Pancreas (tissue), 10 donors: ENCODE measurements around the gene NID2. TPM values are rescaled to one million over a fixed set of nuclear protein-coding genes. Genes with fewer than 3 reads are reported as not detected.

Experiments used
- ATAC-seq, 4 donors: fragments of 200-7000 bp; cut with Tn5 transposase; one replicate each; pipeline versions ENCODE4 v1.8.0 to v1.9.1; 2020; ENCODE audit warnings: mild to moderate bottlenecking in 4 of 4, moderate library complexity in 4 of 4
- DNase-seq, 6 donors: peaks; one replicate each; pipeline ENCODE4 v3.0.0-alpha.2; 2020
- FAIRE-seq: peaks from 2 replicates; lab custom pipeline; 2012; peaks lifted over from hg19 to GRCh38; lab: Jason Lieb, UNC
- H3K27ac ChIP-seq, 4 donors: fragments of 200-600 bp; sonication (generic); 1 replicate in 3 of 4; 2 replicates in 1 of 4; pipeline versions ENCODE4 v1.5.0 to v1.8.0; 2020
- H3K27me3 ChIP-seq, 4 donors: fragments of 200-600 bp; one replicate each; pipeline ENCODE4 v1.8.0; 2021
- H3K36me3 ChIP-seq, 3 donors: fragments of 200-600 bp; sonication (generic) in 1 of 3; one replicate each; pipeline versions ENCODE4 v1.5.0 to v1.8.0; 2020 to 2021
- H3K4me1 ChIP-seq, 3 donors: fragments of 200-600 bp; one replicate each; pipeline ENCODE4 v1.8.0; 2021
- H3K4me3 ChIP-seq, 4 donors: fragments of 200-600 bp; sonication (generic) in 2 of 4; one replicate each; pipeline versions ENCODE4 v1.5.0 to v1.8.0; 2020 to 2021
- H3K9me3 ChIP-seq, 4 donors: fragments of 200-600 bp; one replicate each; pipeline ENCODE4 v1.8.0; 2021
- WGBS, 2 donors: extraction: QIAGEN DNeasy Blood & Tissue Kit; methylation state at CpG; one replicate each; pipeline ENCODE4 v1.1.7; 2013; 5-methylcytosine and 5-hydroxymethylcytosine counted together
- intact Hi-C, 3 donors: fragments of 100-400 bp; cut with DNase I; formaldehyde crosslinking; loops; one replicate each; pipeline versions ENCODE4 v1.11.1 to v1.14.2; 2022
- polyA plus RNA-seq, 2 donors: library from polyadenylated mRNA; stranded (reverse); fragments of 200-250 nt; gene quantifications; one replicate each; pipeline ENCODE4 v1.2.3, GENCODE V29; 2013
- total RNA-seq, 6 donors: library from RNA; stranded (reverse); fragmentation: NEBNext Ultra II Directional in 4 of 6; extraction: Animal tissue kit (Norgen Biotek cat#: 25700) in 4 of 6; gene quantifications; one replicate each; pipeline versions ENCODE4 v1.2.1 to v1.2.4, GENCODE V29; 2021 to 2023
- TF ChIP-seq, protein P1 (sequence below), 4 donors: fragments of 200-600 bp; sonication (generic) in 3 of 4; IDR thresholded peaks; one replicate each; pipeline versions ENCODE4 v1.5.0 to v1.8.0; 2021; ENCODE audit warnings: antibody characterized with exemption in 4 of 4
- donor health status: healthy with polysubstance abuse.
- donor health status: DM: no; HTN: no; CAD: no; lungs with moderate emphysema.
- donor health status: DM: no; HTN: no; CAD: no.
- donor health status: control.
- donor health status: control.
- donor health status: Bipolar disorder and iron deficiency.
- donor health status: DM: yes; HTN: yes; CAD: no.
- donor health status: DM: no; HTN: no; CAD: no.
- donor health status: DM: no; HTN: no; CAD: no.
- donor health status: DM: yes; HTN: yes; CAD: no.

Gene NID2
- total and polyA plus RNA-seq, 8 donors = 1.9 to 9.5 (median 3.8) TPM

DNA sequence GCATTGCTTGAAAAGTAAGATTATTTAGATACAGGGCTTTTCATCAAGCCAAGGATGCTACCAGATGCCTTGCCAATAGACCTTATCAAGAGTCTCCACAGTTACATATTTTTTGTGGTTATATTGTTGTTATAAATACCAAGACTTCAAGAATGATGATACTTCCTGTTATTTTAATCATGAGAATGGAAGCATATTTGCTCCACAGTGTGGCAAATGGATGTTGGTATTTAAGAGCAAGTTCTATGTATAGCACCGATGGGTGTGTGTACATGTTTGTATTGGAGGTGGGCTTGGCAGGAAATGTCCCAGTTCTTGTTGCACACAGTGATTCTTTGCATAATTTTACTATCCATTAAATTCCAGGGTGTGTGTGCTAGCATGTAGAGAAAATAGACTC is 4.4 kb upstream of the NID2 start:
- intact Hi-C loops = no loop called here
- FAIRE-seq (no peak), DNase-seq (no peak), ATAC-seq (no peak)
- Histone ChIP-seq H3K4me3 (no peak overlapping the region), H3K27me3 (no peaks in the 10 kb centered on the region), H3K36me3 (no peaks in the 10 kb centered on the region), H3K27ac (no peak overlapping the region), H3K9me3 (no peaks in the 10 kb centered on the region), H3K4me1 (peaks cover 0 to 4% (median 0%) of the 10 kb centered on the region in 3 donors)
- TF ChIP-seq, protein P1, sequence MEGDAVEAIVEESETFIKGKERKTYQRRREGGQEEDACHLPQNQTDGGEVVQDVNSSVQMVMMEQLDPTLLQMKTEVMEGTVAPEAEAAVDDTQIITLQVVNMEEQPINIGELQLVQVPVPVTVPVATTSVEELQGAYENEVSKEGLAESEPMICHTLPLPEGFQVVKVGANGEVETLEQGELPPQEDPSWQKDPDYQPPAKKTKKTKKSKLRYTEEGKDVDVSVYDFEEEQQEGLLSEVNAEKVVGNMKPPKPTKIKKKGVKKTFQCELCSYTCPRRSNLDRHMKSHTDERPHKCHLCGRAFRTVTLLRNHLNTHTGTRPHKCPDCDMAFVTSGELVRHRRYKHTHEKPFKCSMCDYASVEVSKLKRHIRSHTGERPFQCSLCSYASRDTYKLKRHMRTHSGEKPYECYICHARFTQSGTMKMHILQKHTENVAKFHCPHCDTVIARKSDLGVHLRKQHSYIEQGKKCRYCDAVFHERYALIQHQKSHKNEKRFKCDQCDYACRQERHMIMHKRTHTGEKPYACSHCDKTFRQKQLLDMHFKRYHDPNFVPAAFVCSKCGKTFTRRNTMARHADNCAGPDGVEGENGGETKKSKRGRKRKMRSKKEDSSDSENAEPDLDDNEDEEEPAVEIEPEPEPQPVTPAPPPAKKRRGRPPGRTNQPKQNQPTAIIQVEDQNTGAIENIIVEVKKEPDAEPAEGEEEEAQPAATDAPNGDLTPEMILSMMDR (IDR thresholded peaks at IDR 0.05) = no peak
- 66 to 70% methylated on average over 1 of the region's 1 CpG for WGBS, 2 donors

DNA sequence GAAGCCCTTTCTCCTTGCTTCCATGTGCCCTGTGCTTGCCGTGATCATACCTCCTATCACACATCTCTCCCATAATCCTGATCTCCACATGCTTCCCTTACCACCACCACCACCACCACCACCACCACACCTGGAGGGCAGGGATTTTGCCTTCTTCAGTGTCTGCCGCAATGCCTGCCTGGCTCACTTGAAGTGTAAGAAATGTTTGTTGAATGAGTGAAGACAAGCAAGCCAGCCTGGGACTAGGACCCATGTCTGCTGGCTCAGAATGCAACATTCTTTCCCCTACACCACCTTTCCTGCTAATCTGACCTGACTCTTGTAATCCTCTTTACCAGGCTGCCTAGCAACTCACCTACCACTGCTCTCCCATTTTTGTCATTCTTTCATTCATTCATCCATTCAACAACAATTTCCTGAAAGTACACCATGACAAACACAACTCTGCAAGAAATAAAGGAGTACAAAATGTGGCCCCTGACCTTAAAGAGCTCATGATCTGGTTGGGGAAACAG is 3.5 kb upstream of the NID2 start:
- TF ChIP-seq, protein P1 (IDR thresholded peaks at IDR 0.05) = no peak
- H3K4me3 ChIP-seq = no peak overlapping the region
- DNase-seq (no peak), ATAC-seq (no peak), FAIRE-seq (no peak)
- no peaks in the 10 kb centered on the region for H3K36me3 ChIP-seq
- intact Hi-C loops = no loop called here
- WGBS, 2 donors = 78% methylated on average over 2 of the region's 2 CpGs
- H3K27ac ChIP-seq = no peak overlapping the region
- H3K27me3 ChIP-seq = peaks cover 0 to 5% (median 0%) of the 10 kb centered on the region in 4 donors
- peaks cover 0 to 10% (median 8%) of the 10 kb centered on the region in 3 donors for H3K4me1 ChIP-seq
- no peaks in the 10 kb centered on the region for H3K9me3 ChIP-seq

DNA sequence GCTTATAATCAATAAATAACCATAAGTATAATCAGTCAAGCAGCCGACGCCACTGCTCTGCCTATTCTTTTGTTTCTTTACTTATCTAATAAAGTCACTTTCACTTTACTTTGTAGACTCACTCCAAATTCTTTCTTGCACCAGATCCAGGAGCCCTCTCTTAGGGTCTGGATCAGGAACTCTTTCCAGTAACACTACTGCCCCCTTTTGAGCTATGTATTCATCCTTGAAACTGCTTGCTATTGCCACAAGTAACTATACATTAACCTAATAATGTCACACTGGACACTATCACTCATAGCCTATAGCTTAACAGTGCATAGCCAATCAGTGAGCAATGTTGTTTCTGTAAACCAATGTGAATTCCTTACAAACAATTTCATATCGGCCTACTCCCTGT is 2.8 kb upstream of the NID2 start:
- DNase-seq (no peak), ATAC-seq (no peak), FAIRE-seq (no peak)
- 27 to 32% methylated on average over 3 of the region's 3 CpGs for WGBS, 2 donors
- intact Hi-C loops = no loop called here
- no peaks in the 10 kb centered on the region for H3K9me3 ChIP-seq
- no peak overlapping the region for H3K4me3 ChIP-seq
- no peaks in the 10 kb centered on the region for H3K36me3 ChIP-seq
- H3K4me1 ChIP-seq = peaks cover 0 to 10% (median 9%) of the 10 kb centered on the region in 3 donors
- H3K27ac ChIP-seq = no peak overlapping the region
- H3K27me3 ChIP-seq = peaks cover 0 to 11% (median 0%) of the 10 kb centered on the region in 4 donors
- TF ChIP-seq, protein P1 (IDR thresholded peaks at IDR 0.05) = no peak

DNA sequence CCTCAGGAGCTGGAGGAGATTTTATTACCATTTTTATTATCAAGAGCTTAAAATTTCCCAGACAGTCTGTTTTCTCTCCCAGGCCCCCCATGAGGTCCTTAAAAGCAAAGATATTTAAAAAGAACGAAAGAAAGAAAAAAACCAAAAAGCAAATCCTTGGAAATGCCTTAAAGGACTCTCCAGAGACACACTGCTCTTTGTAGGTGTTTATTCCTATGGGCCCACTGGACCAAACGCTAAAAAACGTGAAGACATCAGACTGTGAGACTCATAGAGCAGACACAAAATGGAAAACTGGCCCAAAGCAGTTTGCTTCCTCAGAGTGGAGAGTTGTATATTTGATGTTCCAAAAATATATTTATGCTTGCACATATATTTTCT is 1.2 kb upstream of the NID2 start:
- WGBS, 2 donors = 64 to 67% methylated on average over 3 of the region's 3 CpGs
- Histone ChIP-seq H3K4me3 (no peak overlapping the region), H3K27ac (no peak overlapping the region), H3K27me3 (peaks cover 0 to 18% (median 0%) of the 10 kb centered on the region in 4 donors), H3K4me1 (peaks cover 0 to 10% (median 9%) of the 10 kb centered on the region in 3 donors), H3K36me3 (no peaks in the 10 kb centered on the region), H3K9me3 (no peaks in the 10 kb centered on the region)
- no peak for FAIRE-seq
- no peak for ATAC-seq
- TF ChIP-seq, protein P1 (IDR thresholded peaks at IDR 0.05) = no peak
- DNase-seq = no peak
- intact Hi-C loops = no loop called here

DNA sequence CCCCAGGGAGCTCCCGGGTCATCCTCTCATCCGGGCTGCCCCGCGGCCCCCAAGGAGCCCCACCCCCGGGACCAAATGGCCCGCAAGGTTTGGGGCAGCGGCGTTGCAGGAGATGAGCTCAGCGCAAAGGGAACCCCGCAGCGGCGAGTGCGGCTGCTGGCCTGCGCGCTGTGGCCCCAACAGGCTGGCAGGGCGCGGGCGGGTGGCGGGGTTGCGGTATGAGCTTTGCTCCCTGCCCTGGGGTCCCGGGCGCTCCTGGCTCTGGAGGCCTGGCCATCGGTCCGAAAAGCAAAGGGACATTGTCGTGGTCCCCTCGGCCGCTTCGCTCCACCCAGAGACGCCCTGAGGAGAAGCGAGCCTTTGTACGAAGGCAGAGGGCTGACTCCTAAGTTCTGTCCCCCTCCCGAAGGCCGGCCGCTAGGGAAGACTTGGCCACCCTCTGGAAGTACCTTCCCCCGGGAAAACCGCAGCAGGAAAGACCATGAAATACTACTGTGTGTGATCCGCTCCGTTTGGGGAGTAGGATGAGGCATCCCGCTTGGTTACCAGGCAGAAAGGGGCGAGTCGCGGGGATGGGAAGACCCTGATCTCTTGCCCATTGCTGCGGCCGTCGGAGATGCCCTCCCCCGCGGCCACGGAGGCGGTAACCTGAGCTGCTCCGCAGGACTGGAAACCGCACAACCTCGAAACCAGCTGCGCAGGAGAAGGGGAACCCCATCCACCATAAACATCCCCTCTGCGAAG is 620 bp upstream of the NID2 start:
- TF ChIP-seq, protein P1 (IDR thresholded peaks at IDR 0.05) = no peak
- peak; percentile 63 to 70 (median 68) for ATAC-seq
- 12 to 13% methylated on average over 49 to 54 of the region's 54 CpGs for WGBS, 2 donors
- peak overlapping the region; percentile 33 to 64 (median 50) for H3K4me3 ChIP-seq
- peak overlapping the region in 1 of 4 donors; percentile 3 for H3K27ac ChIP-seq
- H3K27me3 ChIP-seq = peaks cover 0 to 18% (median 0%) of the 10 kb centered on the region in 4 donors
- H3K36me3 ChIP-seq = no peaks in the 10 kb centered on the region
- FAIRE-seq = no peak
- peak in 5 of 6 donors; percentile 17 to 74 (median 31) for DNase-seq
- intact Hi-C loops = no loop called here
- no peaks in the 10 kb centered on the region for H3K9me3 ChIP-seq
- H3K4me1 ChIP-seq = peaks cover 0 to 10% (median 9%) of the 10 kb centered on the region in 3 donors
